NCI-H1930 (cell line): ENCODE measurements around the gene ARHGEF17.

ENCODE experiments used
- DNase-seq, 2 experiments: peaks; one replicate each; lab custom pipeline; 2025; lab: John Stamatoyannopoulos, UW

Gene ARHGEF17

GRCh38 chr11:73333173-73333572, 25.1 kb downstream of the ARHGEF17 start:
- no peak for DNase-seq

- DNase-seq: no peak
Measured at GRCh38 chr11:73333640-73334383, 25.7 kb downstream of the ARHGEF17 start.

DNA sequence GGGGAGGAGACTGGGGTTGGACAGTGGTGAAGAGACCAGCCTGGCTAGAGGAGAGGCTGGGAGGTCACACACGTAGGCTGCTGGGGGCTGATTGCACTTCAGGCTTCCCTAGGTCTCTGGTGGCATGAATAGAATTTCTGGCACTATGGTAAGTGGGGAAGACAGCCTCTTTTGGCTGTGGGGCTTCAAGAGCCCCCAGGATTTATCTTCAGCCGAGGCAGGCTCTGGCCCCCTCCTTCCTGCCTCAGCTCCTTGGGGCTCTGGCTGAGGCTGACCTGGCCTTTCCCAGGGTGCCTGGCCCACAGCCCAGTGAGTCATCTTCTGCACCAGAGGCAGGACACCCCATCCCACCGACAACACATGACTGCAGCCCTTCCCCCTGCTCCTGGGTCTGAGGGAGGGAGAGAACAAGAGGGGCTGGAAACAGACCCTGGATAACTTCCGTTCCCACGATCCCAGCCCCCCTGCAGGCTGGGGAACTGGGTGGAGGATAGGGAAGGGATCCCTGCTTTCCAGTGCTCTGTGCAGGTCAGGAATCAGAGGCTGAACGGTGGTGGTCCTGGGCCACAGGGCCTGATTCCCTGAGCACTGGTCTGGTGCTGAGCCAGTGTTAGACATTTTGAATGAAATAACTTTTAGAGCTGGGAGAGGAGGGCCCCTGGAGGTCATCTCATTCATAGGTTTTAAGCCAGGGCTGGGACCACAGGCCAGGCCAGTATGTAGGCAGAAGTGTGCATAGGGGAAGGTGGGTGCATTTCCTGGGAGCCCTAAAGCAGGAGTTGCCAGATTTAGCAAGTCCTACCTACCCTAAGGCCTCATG, 26.5 kb downstream of the ARHGEF17 start:
- no peak for DNase-seq

DNA sequence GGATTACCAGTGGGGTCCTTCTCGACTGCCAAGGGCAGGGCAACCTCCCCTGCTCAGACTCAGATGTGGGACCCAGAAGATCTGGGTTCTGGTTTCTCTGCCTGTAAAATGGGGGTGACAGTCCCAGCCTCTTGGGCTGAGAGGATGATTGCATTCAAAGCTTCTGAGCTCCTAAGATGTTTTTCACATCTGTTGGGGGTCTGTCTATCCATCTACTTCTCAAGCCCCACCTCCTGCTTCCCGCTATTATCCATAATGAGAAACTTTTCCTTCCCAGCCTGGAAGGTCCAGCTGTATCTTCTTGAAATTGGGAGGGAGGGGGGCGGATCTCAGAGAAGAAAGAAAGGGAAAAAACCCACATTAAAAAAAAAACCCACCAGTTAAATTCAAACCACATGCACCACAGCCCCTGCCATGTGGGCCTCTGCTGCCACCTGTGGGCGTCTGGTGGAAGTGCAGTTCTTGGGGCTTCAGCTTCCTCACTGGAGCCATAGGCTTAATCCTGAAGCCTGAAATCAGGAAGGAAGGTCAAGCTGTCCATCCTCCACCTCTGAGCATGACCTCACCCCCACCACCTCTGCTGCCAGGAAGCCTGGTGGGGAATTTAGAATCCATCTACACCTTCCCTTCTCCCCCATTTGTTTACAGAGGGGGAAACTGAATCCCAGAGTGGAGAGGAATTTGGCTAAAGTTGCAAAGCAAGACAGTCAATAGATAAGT, 27.3 kb downstream of the ARHGEF17 start:
- peak; percentile 36 to 67 for DNase-seq

DNA sequence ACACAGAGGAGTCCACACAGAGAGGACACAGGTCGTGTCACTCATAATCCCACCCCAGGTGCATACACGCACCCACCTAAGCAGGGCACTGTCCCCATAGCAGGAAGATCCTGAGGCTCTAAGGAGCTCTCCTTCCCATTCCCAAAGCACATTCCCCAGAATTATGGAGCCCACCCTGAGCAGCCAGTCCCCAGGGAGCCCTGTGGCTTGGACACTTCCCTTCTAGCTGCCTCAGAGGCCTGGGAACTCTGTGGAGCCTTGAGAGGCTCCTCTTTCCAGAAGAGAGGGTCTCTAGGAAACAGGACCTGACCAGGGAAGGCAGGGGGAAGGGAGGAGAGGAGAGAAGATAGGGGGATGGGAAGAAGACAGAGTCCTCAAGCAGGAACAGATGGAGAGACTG, 29.8 kb downstream of the ARHGEF17 start:
- DNase-seq: no peak

DNA sequence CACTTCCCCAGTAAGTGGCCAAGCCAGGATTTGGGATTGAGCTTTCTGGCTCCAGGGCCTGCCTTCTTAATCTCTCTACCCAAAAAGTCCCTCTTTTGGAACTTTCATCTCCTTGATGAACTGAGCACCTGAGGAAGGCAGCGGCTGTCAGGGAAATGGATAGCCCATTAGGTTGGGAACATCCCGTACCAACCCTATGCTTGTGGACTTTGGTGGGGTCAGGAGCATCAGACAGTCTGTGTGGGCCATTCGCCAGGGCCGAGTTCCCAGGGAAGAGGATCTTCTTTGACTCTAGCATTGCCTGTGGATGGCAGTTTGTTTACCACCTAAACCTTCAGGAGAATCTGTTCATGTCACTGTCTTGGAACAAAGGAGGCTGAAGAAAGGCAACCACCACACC, 30.2 kb downstream of the ARHGEF17 start:
- no peak for DNase-seq

DNA sequence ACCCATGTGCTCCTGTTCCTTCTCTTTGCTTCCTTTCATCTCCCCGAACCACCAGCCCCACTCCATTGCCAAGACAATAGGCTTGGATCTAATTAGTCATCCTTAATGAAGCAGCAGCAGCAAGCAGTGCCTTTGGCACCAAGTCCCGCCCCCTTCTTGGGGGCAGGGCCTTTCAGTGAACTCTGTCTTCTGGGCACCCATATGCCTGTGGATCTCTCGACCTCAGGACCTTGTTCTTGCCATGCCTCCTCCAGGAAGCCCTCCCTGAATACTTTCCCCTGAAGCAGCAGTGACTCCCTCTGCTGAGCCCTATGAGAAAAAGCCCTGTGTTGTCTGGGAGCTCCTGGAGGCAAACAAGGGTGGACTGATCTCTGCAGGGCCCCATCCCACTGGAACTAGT, 32.1 kb downstream of the ARHGEF17 start:
- no peak for DNase-seq

- DNase-seq: peak in 1 of 2 experiments; percentile 46
Measured at GRCh38 chr11:73342633-73343032, 34.6 kb downstream of the ARHGEF17 start.

DNA sequence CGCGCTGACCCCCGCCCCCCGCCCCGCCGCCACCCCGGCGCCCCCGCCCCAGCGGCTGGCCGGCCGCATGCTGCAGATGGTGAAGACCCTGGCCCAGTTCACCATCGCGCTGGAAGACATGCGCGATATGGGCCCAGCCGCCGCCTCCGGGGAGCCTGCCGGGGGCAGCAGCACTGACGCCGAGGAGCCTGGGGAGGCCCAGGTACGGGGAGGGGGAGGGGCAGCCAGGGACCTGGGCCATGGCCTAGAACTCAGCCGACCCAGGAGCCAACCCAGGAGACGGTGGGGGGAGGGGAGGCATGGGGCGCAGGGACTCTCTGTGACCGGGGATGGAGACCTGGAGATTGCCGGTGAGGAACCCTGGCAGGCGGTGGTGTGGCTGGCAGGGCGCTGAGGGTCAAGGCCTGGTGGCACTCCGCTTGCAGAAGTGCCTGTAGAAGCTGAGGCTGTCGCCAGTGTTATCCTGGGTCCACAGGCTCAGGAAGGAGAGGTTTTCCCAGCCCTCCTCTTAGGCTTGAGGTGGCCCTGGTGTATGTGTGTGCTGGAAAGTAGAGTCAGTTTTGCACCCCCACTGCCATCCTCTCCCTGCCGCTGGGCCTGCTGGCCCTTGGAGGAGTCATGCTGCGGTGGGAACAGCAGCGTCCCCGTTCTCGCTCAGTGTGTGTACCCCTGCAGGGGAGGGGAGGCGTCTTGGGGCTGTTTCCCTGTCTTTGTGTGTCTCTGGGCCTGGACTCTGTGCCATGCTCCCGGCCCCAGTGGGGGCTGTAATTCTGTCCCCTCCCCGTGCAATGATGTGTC, 35.2 kb downstream of the ARHGEF17 start:
- DNase-seq: no peak

- DNase-seq: no peak
Measured at GRCh38 chr11:73344191-73344607, 36.1 kb downstream of the ARHGEF17 start.

GRCh38 chr11:73345481-73346160, 37.5 kb downstream of the ARHGEF17 start:
- DNase-seq: no peak

- no peak for DNase-seq
Measured at GRCh38 chr11:73346186-73346935, 38.3 kb downstream of the ARHGEF17 start.

DNA sequence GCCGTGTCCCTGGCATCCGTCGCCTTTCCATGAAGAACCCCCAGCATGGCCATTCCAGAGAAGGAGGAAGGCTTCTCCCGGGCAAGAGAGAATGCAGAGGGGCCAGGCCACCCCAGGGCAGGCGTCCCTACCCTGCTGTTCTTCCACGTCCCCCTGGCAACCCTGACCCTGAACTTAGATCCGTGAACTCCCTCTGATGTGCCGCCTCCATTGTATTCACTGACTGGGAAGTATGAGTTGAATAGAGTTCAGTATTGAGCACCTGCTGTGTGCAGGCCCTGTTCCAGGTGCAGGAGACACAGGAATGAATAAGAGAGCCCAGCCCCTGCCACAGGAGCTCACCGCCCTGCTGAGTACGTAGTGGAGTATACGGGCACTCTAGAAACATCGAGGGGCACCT, 39.0 kb downstream of the ARHGEF17 start:
- no peak for DNase-seq

GRCh38 chr11:73348838-73349237, 40.8 kb downstream of the ARHGEF17 start:
- no peak for DNase-seq

DNA sequence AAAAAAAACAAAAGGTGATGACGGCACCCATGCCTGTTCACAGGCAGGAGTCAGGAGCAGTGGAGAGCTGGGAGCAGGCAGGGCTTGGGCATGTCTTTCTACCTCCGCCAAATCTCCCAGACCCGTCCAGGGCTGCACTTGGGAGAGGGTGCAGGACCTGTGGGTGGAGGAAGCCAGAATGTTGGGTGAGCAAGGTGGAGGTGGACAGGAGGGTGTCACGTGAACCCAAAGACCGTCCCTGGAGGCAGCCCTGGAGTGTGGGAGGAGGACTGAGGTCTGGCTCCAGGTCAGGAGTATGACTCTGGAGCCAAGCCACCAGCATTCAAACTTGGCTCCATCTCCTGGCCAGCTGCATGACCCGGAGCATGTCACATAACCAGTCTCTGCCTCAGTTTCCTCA, 41.6 kb downstream of the ARHGEF17 start:
- no peak for DNase-seq

- peak in 1 of 2 experiments; percentile 54 for DNase-seq
Measured at GRCh38 chr11:73350908-73351636, 43.0 kb downstream of the ARHGEF17 start.

- no peak for DNase-seq
Measured at GRCh38 chr11:73353422-73353821, 45.3 kb downstream of the ARHGEF17 start.

DNA sequence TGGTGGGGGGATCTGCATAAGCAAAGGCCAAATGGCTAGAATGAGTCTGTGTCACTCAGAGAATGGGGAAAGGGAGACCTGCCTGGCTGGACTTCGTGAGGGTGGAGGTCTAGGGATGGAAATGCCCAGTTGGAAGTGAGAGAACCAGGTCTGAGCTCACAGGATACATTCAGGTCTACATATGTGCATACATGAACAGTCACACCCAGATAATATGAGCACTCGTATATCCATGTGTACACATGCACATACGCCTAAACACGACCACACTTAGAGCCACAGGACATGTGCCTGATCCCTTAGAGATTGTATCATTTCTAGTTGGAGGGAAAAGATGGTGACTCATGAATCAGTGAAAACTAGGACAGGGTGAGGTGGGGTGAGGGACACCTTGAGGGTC, 47.0 kb downstream of the ARHGEF17 start:
- no peak for DNase-seq

DNA sequence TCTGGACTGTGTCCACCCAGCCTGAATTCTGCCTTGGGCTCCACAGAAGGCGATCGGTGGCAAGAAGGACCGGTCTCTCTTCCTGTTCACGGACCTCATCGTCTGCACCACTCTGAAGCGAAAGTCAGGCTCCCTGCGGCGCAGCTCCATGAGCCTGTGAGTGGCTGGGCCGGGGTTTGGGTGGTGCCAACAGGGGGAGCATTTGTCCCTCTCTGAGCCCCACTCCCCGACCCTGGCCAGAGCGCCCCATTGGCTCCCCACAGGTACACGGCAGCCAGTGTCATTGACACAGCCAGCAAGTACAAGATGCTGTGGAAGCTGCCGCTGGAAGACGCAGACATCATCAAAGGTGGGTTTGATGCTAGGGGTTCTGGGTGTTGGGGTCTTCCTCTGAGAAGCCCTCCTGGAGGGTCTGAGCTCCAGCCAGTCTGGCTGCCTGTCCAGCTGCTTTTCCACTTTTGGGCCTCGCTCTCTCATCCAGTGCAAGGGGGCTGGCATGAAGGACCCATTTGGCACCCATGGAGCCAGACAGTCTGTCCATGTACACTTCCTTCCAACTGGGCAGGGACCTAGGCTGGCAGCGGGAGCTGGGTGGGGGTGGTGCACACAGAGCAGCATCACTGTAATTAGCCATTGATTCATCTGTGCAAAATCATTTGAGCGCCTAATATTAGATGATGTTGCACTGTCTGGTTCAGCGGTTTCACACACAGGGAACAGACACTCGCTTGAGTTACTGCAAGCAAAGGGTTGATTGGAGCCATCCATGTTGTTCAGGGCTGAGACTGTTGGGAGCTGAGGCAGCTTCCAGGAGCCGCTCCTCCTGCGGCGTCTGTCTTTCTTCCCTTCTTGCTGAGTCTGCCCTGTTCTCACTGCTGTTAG, 49.1 kb downstream of the ARHGEF17 start:
- no peak for DNase-seq
